CD14-positive monocyte (primary cell): ENCODE measurements around the gene TMEM184B. TPM values are rescaled to one million over a fixed set of nuclear protein-coding genes. Genes with fewer than 3 reads are reported as not detected.

ENCODE experiments used
- DNase-seq, 3 donors: peaks; one replicate each; pipeline ENCODE4 v3.0.0-alpha.2; 2011 to 2022
- H2AFZ ChIP-seq: 2 replicates; pipeline ENCODE4 v1.6.0; 2012; ENCODE audit warnings: mild to moderate bottlenecking, low read depth, low read length, inconsistent platforms; ENCODE audit not compliant: insufficient read depth, poor library complexity, severe bottlenecking
- H3K27ac ChIP-seq, 2 donors: 1 replicate in 1 of 2; 2 replicates in 1 of 2; pipeline ENCODE4 v1.5.1; 2012 to 2013; ENCODE audit warnings: low read length in 2 of 2, control low read depth in 1 of 2, inconsistent platforms in 1 of 2, low read depth in 1 of 2, mild to moderate bottlenecking in 1 of 2
- H3K27me3 ChIP-seq, 2 donors: one replicate each; pipeline versions ENCODE4 v1.6.0 to v1.6.1; 2011 to 2013; ENCODE audit warnings: low read length in 2 of 2; ENCODE audit not compliant: control insufficient read depth in 2 of 2, insufficient read depth in 2 of 2
- H3K36me3 ChIP-seq, 2 donors: replicated peaks in 1 of 2; 1 replicate in 1 of 2; 2 replicates in 1 of 2; pipeline versions ENCODE4 v1.5.1 to v1.6.1; 2012 to 2013; ENCODE audit warnings: low read length in 2 of 2, control low read depth in 1 of 2, inconsistent platforms in 1 of 2, mild to moderate bottlenecking in 1 of 2; ENCODE audit not compliant: insufficient read depth in 2 of 2, control insufficient read depth in 1 of 2
- H3K4me1 ChIP-seq, 2 donors: 1 replicate in 1 of 2; 2 replicates in 1 of 2; pipeline versions ENCODE4 v1.5.1 to v1.6.1; 2012 to 2013; ENCODE audit warnings: low read length in 2 of 2, control low read depth in 1 of 2, inconsistent platforms in 1 of 2, mild to moderate bottlenecking in 1 of 2, moderate library complexity in 1 of 2; ENCODE audit not compliant: insufficient read depth in 2 of 2, control insufficient read depth in 1 of 2
- H3K4me2 ChIP-seq: replicated peaks from 2 replicates; pipeline ENCODE3; 2012; ENCODE audit warnings: low read length, moderate library complexity, mild to moderate bottlenecking; ENCODE audit not compliant: poor library complexity, severe bottlenecking; ENCODE audit errors: extremely low read depth
- H3K4me3 ChIP-seq, 3 experiments: fragments of 200-600 bp in 1 of 3; sonication (generic) in 1 of 3; replicated peaks in 1 of 3; 1 replicate in 2 of 3; 2 replicates in 1 of 3; pipeline ENCODE4 v1.5.1; 2011 to 2013; ENCODE audit warnings: low read length in 3 of 3, mild to moderate bottlenecking in 3 of 3, control low read depth in 2 of 3, low read depth in 2 of 3, inconsistent platforms in 1 of 3, moderate library complexity in 1 of 3
- H3K79me2 ChIP-seq: 2 replicates; pipeline ENCODE4 v1.6.0; 2012; ENCODE audit warnings: mild to moderate bottlenecking, control low read depth, inconsistent platforms, low read length, moderate library complexity; ENCODE audit not compliant: insufficient read depth
- H3K9ac ChIP-seq: 2 replicates; pipeline ENCODE4 v1.6.0; 2017; ENCODE audit warnings: low read length, mild to moderate bottlenecking; ENCODE audit not compliant: insufficient read depth, poor library complexity, severe bottlenecking
- H3K9me3 ChIP-seq, 2 donors: replicated peaks in 1 of 2; 1 replicate in 1 of 2; 2 replicates in 1 of 2; pipeline versions ENCODE4 v1.5.1 to v1.6.1; 2012 to 2013; ENCODE audit warnings: low read length in 2 of 2, control low read depth in 1 of 2; ENCODE audit not compliant: control insufficient read depth in 1 of 2, insufficient read depth in 1 of 2
- H4K20me1 ChIP-seq: 2 replicates; pipeline ENCODE4 v1.6.0; 2012; ENCODE audit warnings: mild to moderate bottlenecking, low read length, control low read depth, moderate library complexity; ENCODE audit not compliant: insufficient read depth
- H3K27ac Mint-ChIP-seq, 7 donors: one replicate each; pipeline ENCODE4 v1.8.0; 2020; ENCODE audit warnings: mild to moderate bottlenecking in 7 of 7, mixed read lengths in 7 of 7, moderate library complexity in 6 of 7, inconsistent platforms in 2 of 7
- H3K27me3 Mint-ChIP-seq, 3 donors: one replicate each; pipeline ENCODE4 v1.8.0; 2021 to 2022; ENCODE audit warnings: low read depth in 3 of 3, mild to moderate bottlenecking in 3 of 3, mixed read lengths in 3 of 3, moderate library complexity in 3 of 3, inconsistent platforms in 1 of 3
- H3K36me3 Mint-ChIP-seq, 2 donors: one replicate each; pipeline ENCODE4 v1.8.0; 2020; ENCODE audit warnings: mixed read lengths in 2 of 2, inconsistent platforms in 1 of 2, mild to moderate bottlenecking in 1 of 2
- H3K4me1 Mint-ChIP-seq: one replicate; pipeline ENCODE4 v1.8.0; 2020; ENCODE audit warnings: mild to moderate bottlenecking, mixed read lengths
- H3K4me3 Mint-ChIP-seq, 2 donors: one replicate each; pipeline ENCODE4 v1.8.0; 2020; ENCODE audit warnings: mild to moderate bottlenecking in 2 of 2, mixed read lengths in 2 of 2, moderate library complexity in 1 of 2
- H3K9me3 Mint-ChIP-seq, 7 donors: one replicate each; pipeline ENCODE4 v1.8.0; 2020 to 2022; ENCODE audit warnings: mixed read lengths in 7 of 7, mild to moderate bottlenecking in 6 of 7, moderate library complexity in 6 of 7, inconsistent platforms in 2 of 7
- CTCF ChIP-seq: fragments of 200-600 bp; IDR thresholded peaks from one replicate; pipeline ENCODE4 v1.8.0; 2022; ENCODE audit warnings: antibody characterized with exemption, mild to moderate bottlenecking
- WGBS: methylation state at CpG from one replicate; pipeline ENCODE4 v1.1.5; 2013; ENCODE audit warnings: missing lambda C conversion rate; ENCODE audit not compliant: insufficient coverage; 5-methylcytosine and 5-hydroxymethylcytosine counted together
- intact Hi-C, 2 donors: fragments of 100-400 bp; cut with micrococcal nuclease; formaldehyde crosslinking; loops; one replicate each; pipeline versions ENCODE4 v1.15.0 to v1.15.1; 2023
- polyA plus RNA-seq, 3 donors: library from polyadenylated mRNA; depleted of rRNA in 1 of 3; unstranded in 2 of 3; stranded (reverse) in 1 of 3; fragments of 300-500 nt in 2 of 3; fragments of >200 nt in 1 of 3; fragmentation: Illumina TruSeq in 2 of 3; gene quantifications; 1 replicate in 2 of 3; 2 replicates in 1 of 3; pipeline ENCODE4 v1.2.3, GENCODE V29; 2012 to 2021

TMEM184B gene
- polyA plus RNA-seq, 3 donors = 7.4 to 17.7 (median 10.6) TPM

GRCh38 chr22:38303974-38304373 lies 31.2 kb upstream of the TMEM184B start:
- H3K27me3 ChIP-seq = no peaks in the 10 kb centered on the region
- Mint-ChIP-seq H3K4me3 (no peak overlapping the region), H3K9me3 (no peaks in the 10 kb centered on the region), H3K27me3 (peaks cover 0 to 1% (median 0%) of the 10 kb centered on the region in 3 donors), H3K36me3 (peaks cover 48 to 63% of the 10 kb centered on the region in 2 donors), H3K4me1 (peaks cover 23% of the 10 kb centered on the region), H3K27ac (peak overlapping the region in 4 of 7 donors; percentile 12 to 72 (median 56))
- no peak overlapping the region for H3K27ac ChIP-seq
- H3K79me2 ChIP-seq = peaks cover 9% of the 10 kb centered on the region
- no peak for DNase-seq
- no peak for TF ChIP-seq CTCF
- H3K4me3 ChIP-seq = no peak overlapping the region
- no peak overlapping the region for H3K4me2 ChIP-seq
- H3K4me1 ChIP-seq = peaks cover 10 to 13% of the 10 kb centered on the region in 2 donors
- H4K20me1 ChIP-seq = peaks cover 12% of the 10 kb centered on the region
- 83% methylated on average over 2 of the region's 5 CpGs for WGBS
- intact Hi-C loops = no loop called here
- no peaks in the 10 kb centered on the region for H3K9me3 ChIP-seq
- H2AFZ ChIP-seq = no peak overlapping the region
- no peak overlapping the region for H3K9ac ChIP-seq
- H3K36me3 ChIP-seq = peaks cover 49 to 60% of the 10 kb centered on the region in 2 donors

GRCh38 chr22:38302906-38303305 lies 30.1 kb upstream of the TMEM184B start:
- no peaks in the 10 kb centered on the region for H3K9me3 ChIP-seq
- H3K27me3 ChIP-seq = no peaks in the 10 kb centered on the region
- no peak overlapping the region for H3K9ac ChIP-seq
- 98% methylated on average over 18 of the region's 19 CpGs for WGBS
- peaks cover 45 to 61% of the 10 kb centered on the region in 2 donors for H3K36me3 Mint-ChIP-seq
- peaks cover 23% of the 10 kb centered on the region for H3K4me1 Mint-ChIP-seq
- intact Hi-C loops = no loop called here
- H3K4me2 ChIP-seq = no peak overlapping the region
- no peak overlapping the region for H3K27ac Mint-ChIP-seq
- peaks cover 51 to 58% of the 10 kb centered on the region in 2 donors for H3K36me3 ChIP-seq
- H2AFZ ChIP-seq = no peak overlapping the region
- no peak overlapping the region for H3K4me3 Mint-ChIP-seq
- no peak overlapping the region for H3K4me3 ChIP-seq
- peaks cover 0 to 1% (median 0%) of the 10 kb centered on the region in 3 donors for H3K27me3 Mint-ChIP-seq
- TF ChIP-seq CTCF = no peak
- H3K4me1 ChIP-seq = peaks cover 10 to 13% of the 10 kb centered on the region in 2 donors
- peaks cover 12% of the 10 kb centered on the region for H4K20me1 ChIP-seq
- DNase-seq = no peak
- H3K27ac ChIP-seq = no peak overlapping the region
- H3K9me3 Mint-ChIP-seq = no peaks in the 10 kb centered on the region
- H3K79me2 ChIP-seq = peaks cover 9% of the 10 kb centered on the region
